ENCODE measurements around the gene CCDC12.

Gene CCDC12

DNA sequence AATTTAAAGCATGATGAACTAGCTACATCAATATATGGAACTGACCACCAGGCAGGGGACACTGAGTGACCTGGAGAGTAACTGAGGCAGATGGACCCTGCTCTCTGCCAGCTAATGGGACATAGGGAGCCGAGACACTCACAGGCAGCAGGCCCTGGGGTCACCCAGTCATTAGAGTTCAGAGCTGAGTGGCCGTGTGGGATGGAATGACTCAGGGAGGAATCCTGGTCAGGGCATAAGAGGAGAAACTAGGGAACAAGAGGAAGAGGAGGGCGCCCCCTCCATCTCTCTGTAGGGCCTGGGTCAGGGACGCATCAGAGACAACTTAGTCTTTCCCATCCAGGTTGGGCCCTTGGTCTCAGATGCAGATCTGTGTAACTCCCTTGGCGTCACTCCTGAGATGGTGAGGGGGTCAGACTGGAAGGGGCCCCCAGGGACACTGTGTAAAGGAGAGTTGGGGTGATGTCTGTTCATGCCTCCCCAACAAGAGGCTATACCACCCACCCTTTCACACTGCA lies 39.8 kb downstream of the CCDC12 start:
- no peak for TF ChIP-seq CTCF (IDR thresholded peaks at IDR 0.05; ENCODE audit: low read depth, low read length, missing control alignments)
- DNase-seq (ENCODE audit: low read depth): no peak
- no peak overlapping the region for H3K4me3 ChIP-seq (ENCODE audit: low read depth, low read length)

- no peak for TF ChIP-seq CTCF (IDR thresholded peaks at IDR 0.05; ENCODE audit: low read depth, low read length, missing control alignments)
- H3K4me3 ChIP-seq (ENCODE audit: low read depth, low read length): no peak overlapping the region
- DNase-seq (ENCODE audit: low read depth): no peak
Measured at GRCh38 chr3:46935989-46936558, 40.5 kb downstream of the CCDC12 start.

GRCh38 chr3:46935168-46935858 lies 41.2 kb downstream of the CCDC12 start:
- no peak for TF ChIP-seq CTCF (IDR thresholded peaks at IDR 0.05; ENCODE audit: low read depth, low read length, missing control alignments)
- DNase-seq (ENCODE audit: low read depth): no peak
- H3K4me3 ChIP-seq (ENCODE audit: low read depth, low read length): no peak overlapping the region

DNA sequence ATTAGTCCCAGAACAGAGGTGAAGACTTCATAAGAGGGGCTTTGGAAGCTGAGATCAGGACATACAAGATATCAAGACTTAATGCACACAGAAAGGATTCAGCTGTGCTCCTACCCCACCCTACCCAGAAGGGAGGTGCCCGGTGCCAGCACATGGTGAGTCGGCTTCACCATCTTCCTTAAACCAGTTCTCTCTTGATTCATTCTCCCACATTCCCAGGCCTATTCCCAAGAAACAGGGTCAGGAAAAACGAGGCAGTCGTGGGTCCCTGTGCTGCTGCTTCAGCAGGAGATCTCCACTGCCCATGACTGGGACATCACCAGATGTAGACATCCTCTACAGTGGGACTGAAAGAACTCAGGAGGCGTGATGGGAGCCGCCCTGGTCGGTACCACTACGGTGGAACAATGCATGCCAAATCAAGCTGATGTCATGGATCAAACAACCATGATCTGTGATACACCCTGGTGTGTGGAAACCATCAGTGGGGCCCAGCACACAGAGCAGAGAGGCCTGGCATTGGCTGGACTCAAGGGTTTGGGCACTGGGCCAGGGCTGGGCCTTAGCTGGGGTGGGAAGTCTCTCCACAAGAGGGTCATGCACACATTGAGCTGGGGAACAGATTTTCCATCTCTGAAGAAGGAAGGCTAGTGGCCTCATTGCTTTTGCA lies 41.9 kb downstream of the CCDC12 start:
- TF ChIP-seq CTCF (IDR thresholded peaks at IDR 0.05; ENCODE audit: low read depth, low read length, missing control alignments): no peak
- DNase-seq (ENCODE audit: low read depth): no peak
- no peak overlapping the region for H3K4me3 ChIP-seq (ENCODE audit: low read depth, low read length)

GRCh38 chr3:46934072-46934471 lies 42.5 kb downstream of the CCDC12 start:
- H3K4me3 ChIP-seq (ENCODE audit: low read depth, low read length): no peak overlapping the region
- no peak for DNase-seq (ENCODE audit: low read depth)
- TF ChIP-seq CTCF (IDR thresholded peaks at IDR 0.05; ENCODE audit: low read depth, low read length, missing control alignments): no peak

- no peak for TF ChIP-seq CTCF (IDR thresholded peaks at IDR 0.05; ENCODE audit: low read depth, low read length, missing control alignments)
- no peak for DNase-seq (ENCODE audit: low read depth)
- H3K4me3 ChIP-seq (ENCODE audit: low read depth, low read length): no peak overlapping the region
Measured at GRCh38 chr3:46933261-46933660, 43.3 kb downstream of the CCDC12 start.
